Activated T-helper 1 cell treated with anti-CD3 and anti-CD28 coated beads, Interleukin-12 subunit alpha, Interleukin-12 subunit beta, Interleukin-2, Interleukin-4 antibody, amounts not matched to agents 30 ng/mL and 10 ng/mL and 1 ng/mL, durations not matched to agents 14 hours and 24 hours and 36 hours (primary cell): ENCODE results near the gene ARL13B. TPM values are rescaled to one million over a fixed set of nuclear protein-coding genes. Genes with fewer than 3 reads are reported as not detected.
"Not testable (repeated sequence)": the region's sequence is repeated elsewhere in the genome, so short reads cannot be mapped to it uniquely, and the experiment has no call there.

Source experiments
- DNase-seq: peaks from one replicate; pipeline ENCODE4 v3.0.0; 2021; ENCODE audit warnings: low spot score
- H3K27ac Mint-ChIP-seq: one replicate; pipeline ENCODE4 v1.8.0; 2021; ENCODE audit warnings: mild to moderate bottlenecking, mixed read lengths
- H3K27me3 Mint-ChIP-seq: one replicate; pipeline ENCODE4 v1.8.0; 2022; ENCODE audit warnings: mild to moderate bottlenecking, moderate library complexity, mixed read lengths; ENCODE audit not compliant: insufficient read depth
- H3K36me3 Mint-ChIP-seq: one replicate; pipeline ENCODE4 v1.8.0; 2021; ENCODE audit warnings: low read depth, mixed read lengths
- H3K4me1 Mint-ChIP-seq: one replicate; pipeline ENCODE4 v1.8.0; 2021; ENCODE audit warnings: low read depth, mixed read lengths
- H3K4me3 Mint-ChIP-seq: one replicate; pipeline ENCODE4 v1.8.0; 2021; ENCODE audit warnings: mild to moderate bottlenecking, moderate library complexity, mixed read lengths
- H3K9me3 Mint-ChIP-seq: one replicate; pipeline ENCODE4 v1.8.0; 2021; ENCODE audit warnings: mixed read lengths
- intact Hi-C: fragments of 100-400 bp; cut with micrococcal nuclease; formaldehyde crosslinking; loops from one replicate; pipeline ENCODE4 v1.15.1; 2024
- total RNA-seq: library from RNA; stranded (reverse); gene quantifications from 2 replicates; pipeline ENCODE4 v1.2.3, GENCODE V29; 2022

ARL13B gene
- 14.7 and 15.9 TPM in 2 replicates for total RNA-seq

DNA sequence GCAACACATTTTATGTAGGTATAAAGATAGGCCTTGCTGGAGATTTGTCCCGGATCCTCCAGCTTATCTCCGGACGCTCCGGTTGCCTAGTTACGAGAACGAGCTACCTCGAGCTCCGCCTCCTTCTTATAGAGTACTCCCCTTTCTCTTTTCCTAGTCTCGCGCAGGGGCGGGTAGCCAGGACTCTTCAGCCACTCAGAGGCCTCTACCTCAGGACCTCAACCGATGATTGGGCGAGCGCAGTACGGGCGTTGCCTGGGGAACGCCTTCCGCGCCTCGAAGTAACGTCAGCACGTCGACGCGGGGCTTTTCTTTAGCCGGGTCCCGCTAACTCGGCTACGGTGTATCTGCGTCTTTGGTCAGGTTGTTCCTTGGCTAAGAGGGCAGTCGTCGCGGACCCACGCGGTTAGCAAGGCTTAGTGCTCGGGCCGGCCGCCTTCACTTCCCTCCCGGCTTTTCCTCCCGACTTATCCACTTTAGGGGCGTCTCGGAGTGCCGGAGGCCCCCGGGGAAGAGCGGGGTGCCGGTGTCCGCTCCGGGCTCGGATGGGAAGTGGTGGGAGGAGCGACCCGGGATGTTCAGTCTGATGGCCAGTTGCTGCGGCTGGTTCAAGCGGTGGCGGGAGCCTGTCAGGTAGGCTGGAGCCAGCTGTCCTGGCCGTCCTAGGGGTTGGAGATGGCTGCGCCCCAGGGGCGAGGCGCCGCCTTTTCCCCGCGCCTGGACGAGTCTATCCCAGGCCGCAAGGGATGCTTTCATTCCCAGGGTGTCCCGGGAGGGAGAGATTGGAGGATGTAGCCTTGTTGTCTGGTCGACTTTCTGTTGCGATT is at the start of gene ARL13B:
Gene ARL13B, plus strand, starts transcription at position 306 of the 827 bp plus-strand sequence. Its CDS starts 269 bp downstream, at position 575.
- intact Hi-C loops = loop anchor here (1.0 kb wide), 3 partner anchors 24 to 82 kb away; partner anchors contain the start of gene DHFR2
- peak within 1 kb of the TSS; percentile 86 for H3K27ac Mint-ChIP-seq
- no peaks in the 10 kb centered on the region for H3K9me3 Mint-ChIP-seq
- peak; percentile 93 for DNase-seq
- H3K4me3 Mint-ChIP-seq = peak within 1 kb of the TSS; percentile 92
- peaks cover 1% of the 10 kb centered on the region for H3K36me3 Mint-ChIP-seq
- peaks cover 29% of the 10 kb centered on the region for H3K4me1 Mint-ChIP-seq
- H3K27me3 Mint-ChIP-seq = peaks cover 2% of the 10 kb centered on the region

DNA sequence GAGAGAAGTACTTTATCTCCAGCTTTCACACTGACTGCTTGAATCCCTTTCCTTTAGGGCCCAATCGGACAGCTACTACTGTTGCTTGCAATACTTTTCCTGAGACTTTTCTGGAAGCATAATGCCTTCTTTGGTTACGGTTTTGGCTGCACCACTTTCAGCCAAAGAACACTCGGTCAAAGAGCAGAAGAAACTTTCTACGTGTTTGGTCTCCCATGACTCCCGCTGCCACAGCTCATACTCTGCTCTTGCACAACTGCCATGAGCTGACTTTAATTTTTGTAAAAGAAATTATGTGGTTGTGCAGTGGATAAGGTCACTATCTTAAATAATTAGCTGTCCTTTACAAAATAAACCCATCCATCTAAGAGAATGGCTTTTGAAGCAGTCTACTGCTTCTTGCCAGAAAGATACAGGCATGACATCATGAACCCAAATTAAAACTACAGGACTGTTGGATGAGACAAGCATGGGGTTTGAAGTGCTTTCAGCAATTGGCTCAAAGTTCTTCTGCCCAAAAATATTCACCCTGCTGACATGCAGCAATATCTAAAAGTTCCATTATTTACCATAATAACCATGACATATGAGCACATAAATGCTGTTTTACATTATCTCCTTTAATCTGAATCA is 48.2 kb upstream of the ARL13B start:
- peaks cover 1% of the 10 kb centered on the region for H3K27me3 Mint-ChIP-seq
- intact Hi-C loops = no loop called here
- H3K27ac Mint-ChIP-seq = no peak overlapping the region
- no peaks in the 10 kb centered on the region for H3K9me3 Mint-ChIP-seq
- H3K36me3 Mint-ChIP-seq = no peaks in the 10 kb centered on the region
- DNase-seq = no peak
- no peaks in the 10 kb centered on the region for H3K4me1 Mint-ChIP-seq
- H3K4me3 Mint-ChIP-seq = no peak overlapping the region

DNA sequence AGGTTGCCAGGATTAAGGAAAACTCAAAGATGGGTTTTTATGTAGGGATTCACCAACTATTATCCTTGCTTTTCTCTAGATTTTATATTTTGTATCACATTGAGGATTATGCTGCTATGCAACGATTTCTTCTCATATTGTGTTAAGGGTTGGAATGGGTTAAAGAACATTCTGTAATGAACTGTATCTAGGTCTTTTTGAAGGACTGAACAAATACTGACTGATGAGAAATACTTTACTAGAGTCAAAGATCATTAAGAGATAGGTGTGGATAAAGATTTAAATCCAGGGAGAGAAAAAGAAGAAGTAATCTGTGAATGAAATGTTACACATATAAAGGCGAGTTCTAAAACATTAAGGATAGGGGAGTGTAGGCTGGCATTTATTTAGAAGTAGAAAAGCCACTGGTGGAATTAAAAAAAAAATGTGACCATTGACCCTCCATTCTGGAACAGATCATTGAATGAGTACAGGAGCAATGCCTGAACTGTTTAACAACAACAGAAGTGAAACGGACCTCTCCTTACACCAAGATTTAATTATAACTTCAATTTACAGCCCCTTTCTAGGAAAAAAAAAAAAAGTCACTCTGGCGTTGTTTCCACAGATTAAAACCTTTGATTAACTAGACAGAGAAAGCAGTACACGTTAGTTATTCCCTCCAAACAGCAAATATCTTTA is 45.4 kb upstream of the ARL13B start:
- H3K36me3 Mint-ChIP-seq = no peaks in the 10 kb centered on the region
- intact Hi-C loops = no loop called here
- no peaks in the 10 kb centered on the region for H3K9me3 Mint-ChIP-seq
- H3K27me3 Mint-ChIP-seq = no peaks in the 10 kb centered on the region
- no peaks in the 10 kb centered on the region for H3K4me1 Mint-ChIP-seq
- no peak overlapping the region for H3K27ac Mint-ChIP-seq
- DNase-seq = no peak
- H3K4me3 Mint-ChIP-seq = no peak overlapping the region

DNA sequence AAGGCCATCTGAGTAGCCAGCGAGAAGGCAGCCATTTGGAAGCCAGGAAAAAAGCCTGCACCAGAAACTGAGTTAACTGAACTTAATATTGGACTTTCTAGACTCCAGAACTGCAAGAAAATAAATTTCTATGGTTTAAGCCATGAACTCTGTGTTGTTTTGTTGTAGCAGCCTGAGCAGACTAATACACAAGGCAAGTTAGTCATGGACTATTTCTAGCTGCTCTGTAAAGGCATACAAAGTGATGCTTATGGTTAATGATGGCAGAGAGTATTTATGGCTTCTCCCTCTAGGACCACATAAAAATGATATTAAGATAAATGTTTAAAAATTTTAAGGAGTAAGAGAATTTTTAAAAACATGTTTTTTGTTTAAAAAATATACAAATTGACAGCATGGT is 43.4 kb upstream of the ARL13B start:
- H3K27ac Mint-ChIP-seq = no peak overlapping the region
- intact Hi-C loops = no loop called here
- no peaks in the 10 kb centered on the region for H3K4me1 Mint-ChIP-seq
- H3K4me3 Mint-ChIP-seq = no peak overlapping the region
- H3K9me3 Mint-ChIP-seq = no peaks in the 10 kb centered on the region
- no peak for DNase-seq
- no peaks in the 10 kb centered on the region for H3K36me3 Mint-ChIP-seq
- H3K27me3 Mint-ChIP-seq = no peaks in the 10 kb centered on the region

DNA sequence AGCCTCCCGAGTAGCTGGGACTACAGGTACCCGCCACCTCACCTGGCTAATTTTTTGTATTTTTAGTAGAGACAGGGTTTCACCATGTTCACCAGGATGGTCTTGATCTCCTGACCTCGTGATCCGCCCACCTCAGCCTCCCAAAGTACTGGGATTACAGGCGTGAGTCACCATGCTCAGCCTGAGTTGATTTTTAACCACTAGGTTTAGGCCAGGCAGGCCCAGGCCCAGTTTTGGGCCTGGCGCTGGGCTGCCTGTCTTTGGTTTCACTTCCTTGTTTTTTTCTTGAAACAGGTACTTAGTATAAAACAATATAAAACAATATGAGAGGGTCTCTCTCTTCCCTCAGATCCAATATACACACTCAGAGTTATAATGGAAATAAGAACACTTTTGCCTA is 42.5 kb upstream of the ARL13B start:
- H3K27ac Mint-ChIP-seq, H3K36me3 Mint-ChIP-seq, H3K4me3 Mint-ChIP-seq, H3K27me3 Mint-ChIP-seq, DNase-seq, H3K9me3 Mint-ChIP-seq, intact Hi-C loops, H3K4me1 Mint-ChIP-seq: not testable (repeated sequence)

DNA sequence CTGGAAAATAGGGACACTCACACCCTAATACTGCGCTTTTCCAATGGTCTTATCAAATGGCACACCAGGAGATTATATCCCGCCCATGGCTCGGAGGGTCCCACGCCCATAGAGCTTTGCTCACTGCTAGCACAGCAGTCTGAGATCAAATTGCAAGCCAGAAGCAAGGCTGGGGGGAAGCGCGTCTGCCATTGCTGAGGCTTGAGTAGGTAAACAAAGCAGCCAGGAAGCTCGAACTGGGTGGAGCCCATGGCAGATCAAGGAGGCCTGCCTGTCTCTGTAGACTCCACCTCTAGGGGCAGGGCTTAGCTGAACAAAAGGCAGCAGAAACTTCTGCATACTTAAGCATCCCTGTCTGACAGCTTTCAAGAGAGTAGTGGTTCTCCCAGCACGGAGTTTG is 30.0 kb upstream of the ARL13B start:
- intact Hi-C loops, H3K36me3 Mint-ChIP-seq, H3K27ac Mint-ChIP-seq, H3K4me3 Mint-ChIP-seq, H3K9me3 Mint-ChIP-seq, DNase-seq, H3K27me3 Mint-ChIP-seq, H3K4me1 Mint-ChIP-seq: not testable (repeated sequence)

DNA sequence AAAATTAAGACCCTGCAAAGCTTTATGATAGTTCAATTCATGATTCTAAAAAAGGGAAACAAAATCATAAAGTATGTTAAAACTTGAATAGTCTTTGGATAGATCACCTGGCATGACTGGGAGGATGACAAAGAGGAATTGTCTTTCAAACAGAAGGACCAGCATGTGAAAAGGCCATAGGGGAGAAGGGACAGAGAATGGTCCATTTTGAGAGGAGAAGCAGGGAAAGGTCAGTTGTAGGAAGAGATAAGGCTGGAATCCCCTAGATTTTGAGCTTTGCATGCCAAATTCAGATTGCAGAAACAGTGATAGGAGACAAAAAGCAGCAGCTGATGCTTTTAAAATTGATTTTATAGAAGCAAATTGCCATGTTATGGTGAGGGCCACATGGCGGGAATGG is 18.9 kb upstream of the ARL13B start:
- intact Hi-C loops = no loop called here
- Mint-ChIP-seq H3K27ac (no peak overlapping the region), H3K4me1 (no peaks in the 10 kb centered on the region), H3K27me3 (peaks cover 6% of the 10 kb centered on the region), H3K36me3 (no peaks in the 10 kb centered on the region), H3K9me3 (no peaks in the 10 kb centered on the region), H3K4me3 (no peak overlapping the region)
- DNase-seq = no peak

DNA sequence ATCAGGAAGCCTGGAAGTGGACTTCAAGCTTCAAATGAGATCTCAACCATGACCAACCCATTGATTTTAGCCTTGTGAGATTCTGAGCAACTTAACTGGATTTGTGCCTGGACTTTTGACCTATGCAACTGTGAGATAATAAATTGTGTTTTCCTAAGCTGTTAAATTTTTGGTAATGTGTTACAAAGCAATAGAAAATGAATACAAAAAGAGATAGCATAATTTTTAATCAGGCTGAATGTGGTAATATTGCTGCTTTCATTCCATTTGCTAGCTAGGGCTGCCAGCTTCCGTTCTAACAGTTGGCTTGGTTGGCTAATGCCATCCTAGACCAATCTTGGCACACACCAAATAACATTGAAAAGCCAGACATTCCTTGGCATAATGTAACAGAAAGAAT is 18.5 kb upstream of the ARL13B start:
- intact Hi-C loops = no loop called here
- Mint-ChIP-seq H3K27ac (no peak overlapping the region), H3K36me3 (no peaks in the 10 kb centered on the region), H3K27me3 (peaks cover 6% of the 10 kb centered on the region), H3K4me1 (no peaks in the 10 kb centered on the region), H3K4me3 (no peak overlapping the region), H3K9me3 (no peaks in the 10 kb centered on the region)
- no peak for DNase-seq

DNA sequence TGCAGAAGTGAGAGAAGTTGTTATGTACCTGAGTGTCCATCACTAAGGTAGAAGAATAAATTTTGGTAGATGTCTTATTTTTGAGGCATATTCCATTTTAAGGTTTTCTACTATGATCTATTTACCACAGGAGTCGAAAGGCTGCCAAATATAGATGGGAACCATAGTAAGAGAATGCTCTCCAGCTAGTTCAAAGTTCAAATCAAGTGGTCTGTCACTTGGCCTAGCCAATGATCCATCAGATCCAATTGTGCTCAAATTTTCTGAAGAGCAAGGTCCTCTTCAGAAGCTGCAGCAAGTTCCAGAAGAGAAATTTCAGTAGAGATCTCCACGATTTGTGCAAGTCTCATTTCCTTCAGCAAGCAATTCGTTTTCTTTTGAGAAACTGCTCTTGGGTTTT is 17.2 kb upstream of the ARL13B start:
- Mint-ChIP-seq H3K27me3 (peaks cover 6% of the 10 kb centered on the region), H3K4me3 (no peak overlapping the region), H3K27ac (no peak overlapping the region), H3K4me1 (no peaks in the 10 kb centered on the region), H3K9me3 (no peaks in the 10 kb centered on the region), H3K36me3 (no peaks in the 10 kb centered on the region)
- no peak for DNase-seq
- intact Hi-C loops = no loop called here

DNA sequence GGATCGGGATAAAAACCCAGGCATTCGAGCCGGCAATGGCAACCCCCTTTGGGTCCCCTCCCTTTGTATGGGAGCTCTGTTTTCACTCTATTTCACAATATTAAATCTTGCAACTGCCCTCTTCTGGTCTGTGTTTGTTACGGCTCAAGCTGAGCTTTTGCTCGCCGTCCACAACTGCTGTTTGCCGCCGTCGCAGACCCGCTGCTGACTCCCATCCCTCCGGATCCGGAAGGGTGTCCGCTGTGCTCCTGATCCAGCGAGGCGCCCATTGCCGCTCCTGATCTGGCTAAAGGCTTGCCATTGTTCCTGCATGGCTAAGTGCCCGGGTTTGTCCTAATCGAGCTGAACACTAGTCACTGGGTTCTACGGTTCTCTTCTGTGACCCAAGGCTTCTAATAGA is 14.8 kb upstream of the ARL13B start:
- intact Hi-C loops = not testable (repeated sequence)

DNA sequence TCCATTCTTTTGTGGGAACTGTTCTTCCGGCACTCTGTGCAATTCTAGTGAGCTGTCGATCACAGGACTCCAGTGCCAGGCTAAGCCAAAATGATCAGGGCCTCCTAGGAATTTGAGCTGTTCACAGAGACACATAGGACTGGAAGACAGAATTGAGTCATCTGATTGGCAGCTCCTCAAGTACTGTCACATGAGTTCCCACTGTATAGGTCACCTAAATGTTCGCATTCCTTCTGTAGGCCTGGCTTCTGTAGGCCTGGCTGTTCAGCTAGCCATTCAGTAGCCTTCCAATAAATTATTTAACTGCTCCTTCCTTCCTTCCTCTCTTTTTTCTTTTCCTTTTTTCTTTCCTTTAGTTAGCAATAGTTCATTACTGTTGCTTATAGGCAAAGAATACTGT is 10.5 kb upstream of the ARL13B start:
- peaks cover 14% of the 10 kb centered on the region for H3K4me1 Mint-ChIP-seq
- intact Hi-C loops = no loop called here
- H3K27ac Mint-ChIP-seq = no peak overlapping the region
- H3K9me3 Mint-ChIP-seq = no peaks in the 10 kb centered on the region
- no peak for DNase-seq
- H3K4me3 Mint-ChIP-seq = no peak overlapping the region
- no peaks in the 10 kb centered on the region for H3K36me3 Mint-ChIP-seq
- peaks cover 10% of the 10 kb centered on the region for H3K27me3 Mint-ChIP-seq

More for the DNA sequence above, 14.8 kb upstream of the ARL13B start:
- not testable (repeated sequence) for H3K27ac Mint-ChIP-seq, H3K27me3 Mint-ChIP-seq, DNase-seq, H3K4me3 Mint-ChIP-seq, H3K36me3 Mint-ChIP-seq, H3K9me3 Mint-ChIP-seq, H3K4me1 Mint-ChIP-seq

DNA sequence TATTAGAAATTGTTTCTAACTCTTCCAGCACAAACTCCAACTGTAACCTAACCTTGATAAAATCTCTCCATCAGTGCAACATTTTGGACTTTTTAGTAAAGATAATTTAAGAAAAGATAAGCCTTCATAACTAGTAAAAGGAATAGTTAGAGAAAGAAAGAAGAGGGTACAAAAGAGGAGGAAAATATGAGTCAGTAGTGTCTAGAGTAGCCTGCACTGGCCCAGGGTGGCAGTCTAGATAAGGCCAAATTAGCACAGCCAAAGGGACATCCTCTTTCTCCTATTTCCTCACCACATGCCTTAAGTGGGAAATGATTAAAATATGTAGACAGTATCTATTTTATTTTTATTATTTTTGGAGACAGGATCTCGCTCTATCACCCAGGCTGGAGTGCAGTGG is 10.0 kb upstream of the ARL13B start:
- Mint-ChIP-seq H3K4me1 (peaks cover 14% of the 10 kb centered on the region), H3K36me3 (no peaks in the 10 kb centered on the region), H3K9me3 (no peaks in the 10 kb centered on the region), H3K4me3 (no peak overlapping the region), H3K27me3 (peaks cover 10% of the 10 kb centered on the region), H3K27ac (no peak overlapping the region)
- intact Hi-C loops = no loop called here
- no peak for DNase-seq
